ENCODE measurements around the gene CASQ2. TPM values are rescaled to one million over a fixed set of nuclear protein-coding genes. Genes with fewer than 3 reads are reported as not detected.

CASQ2 gene
- total and polyA plus RNA-seq, 2 of the 13 experiments (the other 11 are each of a cell fraction or from before 2014, with no cell fraction given), result not detected

GRCh38 chr1:115753361-115753760 lies 15.2 kb downstream of the CASQ2 start:
- in situ Hi-C loops (cut with HindIII; ENCODE audit: extremely low pct_ligation_motif_present, low pct_unique_long_range_greater_than_20kb), result no loop called here
- no peaks in the 10 kb centered on the region for H3K79me2 ChIP-seq (ENCODE audit: insufficient read depth, low read length)
- 79% methylated on average over 7 of the region's 7 CpGs for WGBS (ENCODE audit: low lambda C conversion rate)
- H3K4me3 ChIP-seq (replicated peaks in 1 of 3; ENCODE audit: insufficient read depth in 1 of 3, low read depth in 2 of 3, low read length in 3 of 3), result no peak overlapping the region
- ChIA-PET CTCF (ENCODE audit: low intra/inter-chr PET ratio, low total read pairs) (no interaction called here), POLR2A (no interaction called here)
- FAIRE-seq, result no peak
- H3K4me1 ChIP-seq (ENCODE audit: insufficient read depth, low read length), result no peaks in the 10 kb centered on the region
- H3K9me3 ChIP-seq (ENCODE audit: low read length), result no peaks in the 10 kb centered on the region
- no peak overlapping the region for H3K9ac ChIP-seq (ENCODE audit: insufficient read depth, low read depth, low read length)
- H2AFZ ChIP-seq (ENCODE audit: low read length), result no peak overlapping the region
- H3K36me3 ChIP-seq (replicated peaks in 1 of 2; ENCODE audit: control insufficient read depth in 1 of 2, insufficient read depth in 2 of 2, low read length in 2 of 2), result no peaks in the 10 kb centered on the region
- H3K27me3 ChIP-seq (ENCODE audit: control insufficient read depth in 1 of 2, insufficient read depth in 2 of 2, low read length in 2 of 2), result 0 out of 5 replicates have a peak, but pooled peaks cover 0 to 2% of the 10 kb centered on the region in 2 experiments
- no peak overlapping the region for H3K4me2 ChIP-seq (ENCODE audit: low read depth, low read length)
- H3K27ac ChIP-seq (ENCODE audit: extremely low read length, insufficient read depth, low read length), result no peak overlapping the region
- H4K20me1 ChIP-seq (ENCODE audit: insufficient read depth, low read length), result no peaks in the 10 kb centered on the region
- ATAC-seq, result no peak
- intact Hi-C loops (cut with micrococcal nuclease; ENCODE audit: unreplicated experiment), result no loop called here
- no peak for DNase-seq (ENCODE audit: low spot score)
- no TSS peak for BruUV-seq (replicated peaks)
- TF ChIP-seq ETV6 (CRISPR knock-in tag; conservative IDR thresholded peaks at IDR 0.05) (no peak), AFF4 (CRISPR knock-in tag; IDR thresholded peaks at IDR 0.05) (no peak), ZBTB39 (CRISPR knock-in tag; IDR thresholded peaks at IDR 0.05) (no peak), TMF1 (CRISPR knock-in tag; IDR thresholded peaks at IDR 0.05; ENCODE audit: low read depth) (no peak), ZNF646 (CRISPR knock-in tag; IDR thresholded peaks at IDR 0.05) (no peak), NFKB2 (CRISPR knock-in tag; IDR thresholded peaks at IDR 0.05; ENCODE audit: borderline replicate concordance) (no peak), USF2 (IDR thresholded peaks at IDR 0.05; ENCODE audit: low read depth, low read length) (no peak), USF2 (CRISPR knock-in tag; IDR thresholded peaks at IDR 0.05; ENCODE audit: borderline replicate concordance) (no peak), RFX3 (CRISPR knock-in tag; IDR thresholded peaks at IDR 0.05) (no peak)
